Renal cortex interstitium (tissue), 11 donors: Measurements from ENCODE around the gene SMARCB1. TPM values are rescaled to one million over a fixed set of nuclear protein-coding genes. Genes with fewer than 3 reads are reported as not detected.

Experiments used
- DNase-seq, 11 donors: peaks; one replicate each; pipeline ENCODE4 v3.0.0-alpha.2; 2013; ENCODE audit warnings: low read depth in 9 of 11, low spot score in 4 of 11; ENCODE audit errors: extremely low read depth in 1 of 11
- polyA plus RNA-seq, 3 donors: library from polyadenylated mRNA; unstranded; fragments of 120-200 nt; gene quantifications; one replicate each; pipeline ENCODE4 v1.2.1, GENCODE V29; 2013; ENCODE audit not compliant: insufficient read length in 3 of 3

SMARCB1 gene
- polyA plus RNA-seq, 3 donors = 158 to 212 (median 202) TPM

- DNase-seq = no peak
These were observed 34.0 kb downstream of the SMARCB1 start for GRCh38 chr22:23820748-23821211.

DNA sequence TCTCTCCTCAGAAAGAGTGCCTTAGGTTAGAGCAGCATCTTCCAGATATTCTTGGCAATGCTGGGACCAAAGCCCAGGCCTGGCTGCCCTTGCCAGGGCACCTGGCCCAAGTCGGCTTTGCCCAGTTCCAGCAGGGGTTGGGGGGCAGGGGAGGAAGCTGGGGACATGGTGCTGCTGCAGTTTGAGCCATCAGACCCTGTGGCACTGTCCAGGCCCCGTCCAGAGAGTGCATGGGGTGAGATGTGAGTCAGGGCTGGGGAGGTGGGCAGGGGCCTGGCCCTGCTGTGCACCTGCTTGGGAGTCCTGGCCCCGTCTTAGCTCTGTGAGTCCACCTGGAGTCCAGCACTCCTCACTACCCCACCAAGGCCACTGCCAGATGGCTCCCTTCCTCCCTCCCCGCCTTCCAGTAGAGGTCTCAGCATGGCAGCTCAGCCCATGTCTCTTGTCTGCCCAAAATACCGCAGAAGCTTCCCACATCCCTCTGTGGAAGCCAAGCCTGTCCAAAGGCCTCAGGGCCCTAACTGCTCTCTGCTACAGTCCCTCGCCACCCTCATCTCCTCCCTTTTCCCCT lies 35.4 kb downstream of the SMARCB1 start:
- DNase-seq = no peak

DNA sequence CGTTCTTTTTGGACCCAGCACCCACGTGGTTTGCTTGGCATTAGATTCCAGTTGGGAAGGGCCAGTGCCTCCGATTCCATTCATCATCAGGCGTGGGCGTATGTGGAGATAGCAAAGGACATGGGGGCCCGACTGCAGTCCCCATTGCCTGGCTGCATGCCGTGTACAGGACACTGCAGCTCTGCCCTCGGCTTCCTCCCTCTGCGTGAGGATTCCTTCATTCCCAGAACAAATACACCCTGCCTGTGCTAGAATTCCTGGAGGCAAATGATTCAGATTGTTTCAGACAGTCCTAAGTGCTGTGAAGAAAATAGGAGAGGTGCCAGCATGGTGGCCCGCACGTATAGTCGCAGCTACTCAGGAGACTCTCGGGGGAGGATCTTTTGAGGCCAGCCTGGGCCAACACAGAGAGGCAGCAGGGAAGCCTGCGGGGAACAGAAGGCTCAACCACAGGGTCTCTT lies 36.6 kb downstream of the SMARCB1 start:
- no peak for DNase-seq

- no peak for DNase-seq
These were observed 37.9 kb downstream of the SMARCB1 start for GRCh38 chr22:23824476-23825245.

DNA sequence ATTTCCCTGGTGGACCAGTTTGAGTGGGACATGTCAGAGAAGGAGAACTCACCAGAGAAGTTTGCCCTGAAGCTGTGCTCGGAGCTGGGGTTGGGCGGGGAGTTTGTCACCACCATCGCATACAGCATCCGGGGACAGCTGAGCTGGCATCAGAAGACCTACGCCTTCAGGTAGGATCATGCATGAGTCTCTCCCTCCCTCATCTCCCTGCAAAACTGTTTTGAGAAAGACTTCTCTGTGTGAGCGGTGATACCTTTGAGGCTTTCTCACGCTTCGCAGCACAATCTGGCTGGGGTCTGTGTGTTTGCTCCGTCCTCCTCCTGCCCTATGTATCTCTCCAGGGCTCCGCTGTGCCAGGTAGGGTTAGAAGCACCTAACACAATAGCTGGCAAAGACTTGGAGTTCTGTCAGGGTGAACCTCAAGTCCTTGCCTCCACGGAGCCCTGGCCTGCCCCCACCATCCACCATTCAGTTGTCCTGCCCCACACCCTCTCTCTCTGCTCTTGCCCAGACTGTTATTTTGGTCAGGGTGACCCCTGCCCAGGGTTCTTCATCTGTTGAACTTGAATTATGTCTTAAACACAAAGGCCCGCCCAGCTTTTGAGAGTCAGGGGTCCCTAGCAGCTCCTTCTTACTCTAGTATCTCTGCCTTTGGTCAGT lies 38.6 kb downstream of the SMARCB1 start:
- no peak for DNase-seq

DNA sequence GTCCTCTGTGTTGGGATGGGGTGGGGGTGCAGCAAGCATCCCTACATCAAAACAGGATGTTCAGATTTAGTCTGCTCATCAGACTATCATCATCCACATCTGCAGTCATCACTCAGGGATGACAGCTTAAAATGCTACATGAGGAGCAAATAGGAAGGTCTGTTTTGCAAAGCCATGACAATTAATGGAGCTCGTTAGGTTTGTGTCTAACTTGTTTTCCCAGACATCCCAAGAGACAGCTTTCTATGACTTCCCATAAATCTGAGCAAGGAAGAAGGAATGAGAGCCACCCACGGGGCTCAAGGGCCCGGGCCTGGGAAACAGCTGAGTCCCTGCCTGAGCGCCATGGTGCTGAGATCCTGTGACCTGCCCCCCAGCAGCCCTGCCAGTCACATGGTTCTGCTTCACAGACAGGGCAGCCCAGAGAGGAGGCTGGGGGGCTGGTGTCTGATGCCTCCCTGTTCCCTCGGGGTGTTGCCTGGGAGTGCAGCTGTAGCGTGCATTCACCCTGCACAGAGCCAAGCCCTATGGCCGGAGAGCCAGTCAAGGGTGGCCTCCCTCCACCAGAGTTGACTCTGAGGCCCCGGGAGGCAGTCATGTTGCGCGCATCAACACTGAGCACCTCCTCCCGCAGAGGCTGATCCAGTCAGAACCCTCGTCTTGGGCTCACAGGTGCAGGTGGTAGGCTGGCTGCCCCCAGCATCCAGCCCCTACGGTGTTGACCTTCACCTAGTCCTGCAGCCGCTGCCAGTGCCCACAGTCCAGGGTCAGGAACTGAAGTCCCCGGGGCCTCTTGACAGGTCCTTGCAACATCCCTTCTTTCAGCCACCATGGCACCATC lies 40.0 kb downstream of the SMARCB1 start:
- no peak for DNase-seq

DNA sequence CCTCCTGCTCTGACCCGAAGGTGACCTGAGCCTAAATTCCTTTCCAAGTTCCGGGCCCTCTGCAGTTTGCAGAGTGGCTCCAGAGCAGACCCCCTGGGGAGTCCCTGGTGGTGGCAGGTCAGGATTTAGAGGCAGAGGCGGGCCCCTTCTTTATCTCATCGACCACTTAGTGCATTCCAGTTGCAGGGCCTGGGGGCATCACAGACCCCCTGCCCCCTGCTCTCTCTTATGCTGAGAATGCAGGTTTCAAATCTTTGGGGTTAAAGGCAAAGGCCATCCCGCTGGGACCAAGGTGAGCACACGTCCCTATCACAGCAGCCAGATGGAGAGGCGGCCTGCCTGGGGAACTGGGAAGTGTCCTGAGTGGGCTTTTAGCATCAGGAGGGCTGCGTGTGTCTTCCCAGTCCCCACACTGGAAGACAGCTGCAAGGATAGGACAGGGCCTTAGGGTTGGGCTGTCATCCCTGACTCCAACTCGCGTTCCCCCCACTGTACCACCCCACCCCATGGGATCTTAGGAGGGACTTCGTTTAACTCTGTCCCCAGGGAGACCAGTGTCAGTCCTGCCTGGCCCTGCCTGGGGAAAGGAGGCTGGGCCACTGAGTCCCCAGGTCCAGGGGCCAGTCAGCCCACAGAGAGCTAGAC lies 40.7 kb downstream of the SMARCB1 start:
- DNase-seq = no peak

- DNase-seq = no peak
These were observed 42.3 kb downstream of the SMARCB1 start for GRCh38 chr22:23828800-23829680.

- no peak for DNase-seq
These were observed 43.1 kb downstream of the SMARCB1 start for GRCh38 chr22:23829845-23830372.

- no peak for DNase-seq
These were observed 44.5 kb downstream of the SMARCB1 start for GRCh38 chr22:23831261-23831660.

DNA sequence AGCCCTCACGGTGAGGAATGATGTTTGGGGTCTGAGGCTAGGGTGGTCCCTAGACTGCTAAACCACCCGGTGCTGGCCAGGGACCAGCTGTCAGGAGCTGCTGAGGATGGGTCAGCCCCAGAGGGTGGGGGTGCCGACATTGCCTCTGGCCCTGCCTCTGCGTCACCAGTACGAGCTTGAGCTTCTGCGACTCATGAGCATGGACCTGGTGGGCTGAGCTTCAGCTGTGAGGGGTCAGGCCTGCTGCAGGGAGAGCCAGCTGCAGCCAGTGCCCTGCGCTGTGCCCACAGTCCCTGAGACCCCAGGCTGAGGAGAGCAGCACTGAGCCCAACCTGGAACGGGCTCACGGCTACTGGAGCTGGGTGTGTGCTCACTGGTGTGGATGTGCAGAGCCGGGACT lies 45.0 kb downstream of the SMARCB1 start:
- DNase-seq = no peak

DNA sequence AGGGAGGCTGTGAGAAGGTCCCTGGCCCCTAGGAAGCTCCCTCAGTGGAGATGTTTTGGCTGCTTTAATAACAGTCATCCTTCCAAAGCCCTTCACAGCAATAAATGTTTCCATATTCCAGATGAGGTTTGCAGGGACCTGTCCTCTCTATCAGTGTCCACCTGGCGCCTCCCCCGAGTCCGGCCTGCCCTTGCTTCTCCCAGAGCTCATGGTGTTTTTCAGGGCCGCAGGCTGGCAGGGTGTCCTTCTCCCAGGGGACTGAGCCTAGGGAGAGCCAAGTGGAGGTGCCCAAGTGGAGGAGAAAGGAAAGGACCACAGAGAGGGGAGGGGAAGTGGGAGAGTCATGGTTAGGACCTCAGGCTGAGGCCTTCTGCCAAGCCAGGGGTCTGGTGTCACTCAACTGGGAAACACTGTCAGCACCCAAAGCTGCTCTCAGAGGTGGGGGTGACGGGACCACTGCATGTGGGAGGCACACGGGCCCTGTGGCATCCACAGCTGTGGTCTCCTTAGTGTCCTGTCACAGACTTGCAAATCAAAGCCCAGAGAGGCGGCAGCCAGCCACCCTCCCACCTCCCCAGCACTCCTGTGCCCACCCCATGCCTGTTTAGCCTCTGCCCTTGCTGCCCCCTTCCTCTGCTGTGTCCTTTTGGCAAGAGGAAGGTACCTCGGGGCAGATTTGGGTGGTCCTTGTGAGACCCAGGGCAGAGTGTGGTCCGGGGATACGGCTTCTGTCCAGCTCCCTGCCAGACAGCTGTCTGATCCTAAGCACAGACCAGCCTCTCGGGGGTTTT lies 45.7 kb downstream of the SMARCB1 start:
- no peak for DNase-seq

DNA sequence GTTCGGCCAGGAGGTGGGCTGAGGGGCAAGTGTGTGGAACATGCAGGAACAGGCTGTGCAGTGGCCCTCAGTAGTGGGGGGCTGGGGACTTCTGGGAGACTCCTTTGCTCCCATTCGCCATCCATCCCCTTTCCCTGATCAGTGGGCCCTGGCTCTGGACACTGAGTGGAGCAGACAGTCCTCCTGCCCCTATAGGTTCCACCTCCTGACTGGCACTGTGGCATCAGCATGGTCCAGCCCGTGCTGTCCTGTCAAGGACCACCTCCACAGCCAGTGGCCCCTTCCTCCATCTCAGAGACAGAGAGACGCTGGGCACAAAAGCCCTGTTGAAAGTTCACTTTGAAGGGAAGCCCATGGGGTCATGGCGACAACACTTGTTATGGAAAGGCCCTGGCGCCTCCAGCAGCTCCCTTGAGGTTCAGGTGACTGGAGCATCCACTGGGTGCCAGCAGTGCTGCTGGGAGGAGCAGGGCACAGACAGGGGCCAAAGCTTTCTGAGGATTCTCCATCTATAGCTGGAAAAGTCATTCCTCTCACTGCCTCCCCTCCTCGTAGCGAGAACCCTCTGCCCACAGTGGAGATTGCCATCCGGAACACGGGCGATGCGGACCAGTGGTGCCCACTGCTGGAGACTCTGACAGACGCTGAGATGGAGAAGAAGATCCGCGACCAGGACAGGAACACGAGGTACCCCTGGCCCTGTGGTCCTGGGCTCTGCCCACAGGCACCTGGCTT lies 46.4 kb downstream of the SMARCB1 start:
- no peak for DNase-seq

DNA sequence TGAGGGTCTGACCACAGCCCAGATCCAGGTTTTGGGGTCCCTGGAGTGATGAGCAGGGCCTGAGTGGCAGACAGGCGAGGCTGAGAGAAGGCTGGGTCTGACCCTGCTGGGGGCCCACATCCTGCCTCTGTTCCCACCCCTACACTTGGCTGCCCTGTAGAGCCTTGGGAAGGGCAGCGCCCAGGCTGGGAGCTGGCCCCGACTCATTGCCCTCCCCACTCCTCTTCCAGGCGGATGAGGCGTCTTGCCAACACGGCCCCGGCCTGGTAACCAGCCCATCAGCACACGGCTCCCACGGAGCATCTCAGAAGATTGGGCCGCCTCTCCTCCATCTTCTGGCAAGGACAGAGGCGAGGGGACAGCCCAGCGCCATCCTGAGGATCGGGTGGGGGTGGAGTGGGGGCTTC lies 47.1 kb downstream of the SMARCB1 start:
- DNase-seq = no peak

- DNase-seq = no peak
These were observed 47.6 kb downstream of the SMARCB1 start for GRCh38 chr22:23834406-23834792.

DNA sequence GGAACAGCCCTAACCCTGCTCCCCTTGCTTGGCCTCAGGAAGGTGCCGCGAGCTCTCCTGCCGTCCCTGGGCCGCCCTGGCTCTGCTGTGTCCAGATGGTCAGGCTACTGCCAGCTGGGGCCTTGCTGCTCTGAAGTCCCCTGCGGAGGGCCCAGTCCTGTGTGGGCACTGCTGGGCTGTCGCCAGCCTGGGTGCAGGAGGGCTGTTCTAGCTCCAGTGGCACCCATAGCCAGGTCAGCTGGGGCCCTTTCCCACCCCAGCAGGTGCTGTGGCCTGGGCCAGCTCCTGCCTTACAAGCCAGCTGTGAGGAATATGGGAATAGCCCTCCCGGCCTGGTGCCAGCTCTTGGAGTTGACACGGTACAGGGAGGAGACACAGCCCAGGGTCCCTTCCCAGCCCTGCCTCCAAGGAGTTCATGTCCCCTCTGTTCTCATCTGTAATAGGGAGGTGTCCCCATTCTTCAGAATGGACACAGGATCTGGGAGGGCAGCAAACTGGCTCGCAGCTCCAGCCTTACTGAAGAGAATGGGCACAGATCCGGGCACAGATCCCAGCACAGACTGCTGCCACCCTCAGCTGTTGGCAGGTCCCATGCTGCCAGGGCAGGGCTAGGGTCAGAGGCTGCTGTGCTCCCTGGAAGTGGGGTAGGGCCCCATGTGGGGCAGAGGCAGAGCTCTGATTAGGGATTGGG lies 48.2 kb downstream of the SMARCB1 start:
- no peak for DNase-seq
